HG03460 (cell line): Measurements from ENCODE around the gene PLEKHH1.
A peak's percentile ranks its signal among the peaks of the same experiment; 100 is the strongest.

ENCODE experiments used
- ATAC-seq: cut with Tn5 transposase; IDR thresholded peaks from one replicate; pipeline ENCODE4 v1.9.1; 2021; ENCODE audit not compliant: unreplicated experiment

Gene PLEKHH1

DNA sequence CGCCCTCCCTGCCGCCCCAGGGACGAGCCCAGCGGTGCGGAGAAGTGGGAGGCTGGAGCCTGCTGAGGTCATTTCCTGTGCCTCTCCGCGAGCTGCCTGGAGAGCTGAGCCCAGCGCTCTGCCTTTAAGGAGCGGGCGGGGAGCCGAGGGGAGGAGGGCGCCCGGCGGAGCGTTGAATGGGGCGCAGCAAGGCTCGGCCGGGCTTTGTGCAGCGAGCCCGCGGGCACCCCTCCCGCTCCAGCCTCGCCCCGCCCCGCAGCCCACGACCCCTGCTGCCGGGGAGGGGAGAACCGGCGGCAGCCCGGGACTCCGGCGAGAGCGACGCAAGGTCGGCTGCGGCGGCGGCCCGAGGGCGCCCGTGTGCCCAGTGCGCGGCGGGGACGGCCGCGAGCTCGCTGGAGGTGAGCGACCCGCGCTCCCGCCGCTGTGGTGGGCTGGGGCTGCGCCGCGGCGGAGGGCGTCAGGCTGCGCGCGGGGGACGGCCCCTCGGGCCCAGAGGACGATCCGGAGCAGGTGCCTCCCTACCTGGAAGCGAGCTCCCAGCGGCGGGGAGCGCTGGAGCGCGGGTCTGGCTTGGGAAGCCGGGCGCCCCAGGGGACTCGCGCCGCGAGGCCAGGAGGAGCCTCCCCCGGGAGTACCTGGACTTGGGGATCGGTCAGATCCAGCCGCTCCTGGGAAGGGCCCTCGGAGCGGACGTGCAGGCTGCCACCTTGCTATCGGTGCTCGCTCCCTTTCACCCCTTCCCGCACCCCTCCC lies at the start of gene PLEKHH1:
TSS of gene PLEKHH1 (plus strand) at position 293 of the 756 bp plus-strand sequence. CDS start 8,578 bp downstream, outside the sequence.
- no peak for ATAC-seq

DNA sequence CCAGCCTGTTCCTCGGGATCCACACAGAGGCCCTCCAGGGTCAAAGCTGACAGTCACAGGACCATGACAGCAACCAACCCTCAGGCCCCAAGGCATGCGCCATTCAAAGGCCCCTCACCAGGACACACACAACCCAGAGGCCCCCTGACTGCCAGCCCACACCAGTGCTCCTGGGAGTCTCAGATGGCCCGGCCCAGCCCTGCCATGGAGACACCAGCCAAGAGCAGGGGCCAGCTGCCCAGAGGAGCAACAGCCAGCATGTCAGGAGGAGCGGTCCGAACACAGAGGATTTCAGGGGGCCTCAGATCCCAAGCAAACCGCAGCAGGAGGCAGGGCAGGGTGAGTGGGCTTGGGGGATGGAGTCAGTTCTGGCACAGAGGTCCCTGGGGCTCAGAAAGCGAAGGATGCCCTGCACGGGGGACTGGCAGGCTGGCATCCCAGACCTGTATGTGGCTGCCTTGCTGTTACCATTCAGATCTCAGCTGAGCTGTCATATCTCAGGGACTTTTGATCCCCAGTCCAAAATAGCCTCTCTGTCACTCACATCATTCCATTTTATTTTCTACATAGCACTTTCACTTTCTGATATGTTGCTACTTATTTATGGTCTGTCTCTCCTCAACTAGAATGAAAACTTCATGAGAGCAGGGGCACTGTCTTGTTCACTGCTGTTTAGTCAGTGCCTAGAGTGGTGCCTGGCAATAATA lies 49.4 kb upstream of the PLEKHH1 start:
- ATAC-seq = no peak

DNA sequence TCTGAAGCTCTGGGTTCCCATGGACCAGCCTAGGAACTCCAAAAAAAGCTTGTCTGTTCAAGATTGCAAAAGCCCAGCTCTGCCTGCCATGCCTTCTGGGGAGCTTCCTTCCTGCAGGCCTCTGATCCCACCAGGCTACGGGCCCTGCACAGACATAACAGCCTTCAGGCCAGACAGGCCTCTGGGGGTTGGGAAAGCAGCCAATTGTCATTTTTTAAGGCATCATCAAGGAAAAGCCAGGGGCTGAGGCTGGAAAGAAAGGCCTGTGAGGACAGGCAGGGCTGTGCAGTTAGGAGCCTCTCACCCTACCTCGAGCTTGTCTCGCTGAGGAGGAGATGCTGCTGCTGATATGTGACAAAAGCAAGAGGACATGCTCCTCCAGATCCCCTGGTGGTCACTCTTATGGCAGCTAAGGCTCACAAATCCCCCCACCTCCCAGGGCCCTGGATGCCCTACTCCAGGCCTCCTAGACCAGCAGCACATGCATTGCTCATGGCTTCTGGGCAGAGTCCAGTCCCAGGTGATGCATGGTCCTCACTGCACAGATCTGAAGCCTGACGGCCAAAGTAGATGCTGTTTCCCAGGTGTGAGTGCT lies 47.5 kb upstream of the PLEKHH1 start:
- ATAC-seq = no peak

DNA sequence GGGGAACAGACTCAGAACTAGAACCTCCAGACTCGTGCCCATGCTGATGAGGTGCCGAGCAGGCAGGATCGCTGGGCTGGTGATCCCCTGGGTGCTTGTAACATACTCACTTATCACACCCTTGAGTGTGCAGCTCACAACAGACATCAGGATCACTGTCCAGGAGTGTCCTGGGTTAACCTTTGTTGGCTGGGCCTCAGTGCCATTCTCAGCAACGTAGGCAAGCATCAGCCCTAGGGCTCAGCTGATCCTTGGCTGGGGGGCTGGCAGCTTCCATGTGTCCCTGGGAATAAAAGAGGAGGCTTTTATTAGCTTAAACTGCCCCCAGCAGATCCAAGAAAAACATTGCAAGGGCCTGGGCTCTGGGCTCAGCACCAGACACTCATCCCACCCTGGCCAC lies 46.2 kb upstream of the PLEKHH1 start:
- no peak for ATAC-seq

DNA sequence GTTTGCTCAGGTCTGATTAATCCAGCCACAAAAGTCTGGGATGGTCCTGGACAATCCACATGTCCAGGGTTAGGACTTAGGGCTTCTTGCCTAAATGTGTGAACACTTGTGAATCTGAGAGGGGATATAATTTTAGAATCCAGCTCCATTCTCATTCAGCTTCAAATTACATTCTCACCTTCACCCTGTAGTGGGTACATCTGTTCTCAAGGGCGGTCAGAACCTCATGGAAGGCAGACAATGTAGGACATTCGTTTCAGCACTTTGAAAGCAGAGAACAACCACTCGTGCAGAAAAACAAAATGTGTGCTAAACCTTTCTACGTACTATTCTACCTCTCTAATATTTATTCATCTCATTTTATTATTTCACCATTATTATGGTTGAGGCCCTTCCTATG lies 45.8 kb upstream of the PLEKHH1 start:
- no peak for ATAC-seq

DNA sequence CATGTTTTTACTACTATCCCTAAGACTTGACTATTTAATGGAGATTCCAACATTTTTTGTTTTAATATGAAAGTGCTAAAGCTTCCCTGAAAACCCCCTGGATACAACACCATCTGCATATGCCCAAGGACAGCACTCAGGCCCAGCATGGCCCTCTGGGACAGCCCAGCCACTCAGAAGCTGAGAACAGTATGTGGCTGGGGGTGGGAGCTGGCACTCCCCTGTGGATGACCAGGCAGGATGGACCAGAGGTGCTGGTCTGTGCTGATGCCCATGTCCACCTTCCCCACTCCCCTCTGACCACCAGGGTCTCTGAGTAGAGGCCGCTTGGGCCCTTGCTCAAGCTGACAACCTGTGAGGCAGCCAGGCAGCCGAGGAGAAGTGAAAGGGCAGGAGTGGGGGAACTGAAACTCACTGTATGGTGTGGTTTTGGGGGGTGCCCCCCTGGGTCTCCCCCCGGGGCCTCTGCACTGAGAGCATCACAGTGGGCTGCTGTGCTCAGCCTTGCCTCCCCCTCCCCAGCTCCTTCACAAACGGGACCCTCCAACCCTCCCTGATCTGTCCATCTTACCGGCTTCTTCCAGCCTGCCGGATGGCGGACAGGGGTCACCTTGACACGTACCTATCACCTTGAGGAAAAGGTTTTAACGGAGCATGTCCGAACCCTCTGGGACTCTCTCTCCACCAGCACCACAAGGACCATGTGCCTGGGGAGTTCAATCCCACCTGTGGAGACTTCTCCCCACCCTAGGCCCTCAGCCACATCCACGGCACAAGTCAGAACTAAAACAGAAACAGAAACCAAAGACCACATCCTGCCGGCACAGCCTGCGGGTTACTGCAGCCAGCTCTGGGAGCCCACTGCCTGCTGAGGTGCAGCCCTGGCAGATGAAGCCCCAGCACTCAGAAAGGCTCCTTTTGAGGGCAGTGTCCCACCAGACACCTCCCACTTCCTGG lies 44.9 kb upstream of the PLEKHH1 start, which contains the start of gene TMEM229B:
TSS of gene TMEM229B (minus strand) at position 785 of the 957 bp plus-strand sequence. CDS start 14,798 bp downstream, outside the sequence.
- peak; percentile 91 for ATAC-seq

DNA sequence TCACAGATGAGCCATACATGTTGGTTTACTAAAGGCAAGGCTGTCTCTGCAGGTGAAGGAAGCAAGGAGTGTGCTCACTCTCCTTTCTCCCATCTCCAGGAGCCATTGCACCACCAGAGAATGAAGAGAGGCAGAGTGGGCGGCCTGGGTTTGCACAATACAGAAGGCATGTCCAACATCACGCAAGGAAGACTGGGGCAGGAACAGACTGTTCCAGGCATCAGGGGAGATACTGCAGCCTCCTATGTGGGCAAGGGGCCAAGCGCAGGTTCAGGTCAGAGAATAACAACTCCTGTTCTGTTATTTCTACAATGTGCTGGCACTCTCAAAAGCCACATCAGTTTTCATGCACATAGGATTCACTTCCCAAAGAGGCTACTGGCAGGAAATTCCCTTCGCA lies 42.9 kb upstream of the PLEKHH1 start:
- ATAC-seq = no peak

DNA sequence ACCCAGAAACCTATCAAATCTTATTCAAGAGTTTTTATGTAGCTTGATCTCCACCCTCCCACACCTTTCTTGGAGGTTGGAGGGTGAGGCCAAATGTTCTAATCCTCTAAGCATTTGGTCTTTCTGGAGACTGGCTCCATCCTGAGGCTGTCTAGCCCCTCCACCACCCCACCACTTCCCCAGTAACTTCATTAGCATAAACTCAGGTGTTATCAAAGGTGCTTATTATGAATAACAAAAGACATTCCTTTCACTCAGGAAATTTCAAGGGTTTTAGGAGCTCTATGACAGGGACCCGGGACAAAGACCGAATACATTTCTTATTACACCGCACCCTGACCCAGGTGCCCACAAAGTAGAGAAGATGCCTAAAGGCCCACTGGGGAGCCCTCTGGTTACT lies 41.8 kb upstream of the PLEKHH1 start:
- ATAC-seq = no peak

DNA sequence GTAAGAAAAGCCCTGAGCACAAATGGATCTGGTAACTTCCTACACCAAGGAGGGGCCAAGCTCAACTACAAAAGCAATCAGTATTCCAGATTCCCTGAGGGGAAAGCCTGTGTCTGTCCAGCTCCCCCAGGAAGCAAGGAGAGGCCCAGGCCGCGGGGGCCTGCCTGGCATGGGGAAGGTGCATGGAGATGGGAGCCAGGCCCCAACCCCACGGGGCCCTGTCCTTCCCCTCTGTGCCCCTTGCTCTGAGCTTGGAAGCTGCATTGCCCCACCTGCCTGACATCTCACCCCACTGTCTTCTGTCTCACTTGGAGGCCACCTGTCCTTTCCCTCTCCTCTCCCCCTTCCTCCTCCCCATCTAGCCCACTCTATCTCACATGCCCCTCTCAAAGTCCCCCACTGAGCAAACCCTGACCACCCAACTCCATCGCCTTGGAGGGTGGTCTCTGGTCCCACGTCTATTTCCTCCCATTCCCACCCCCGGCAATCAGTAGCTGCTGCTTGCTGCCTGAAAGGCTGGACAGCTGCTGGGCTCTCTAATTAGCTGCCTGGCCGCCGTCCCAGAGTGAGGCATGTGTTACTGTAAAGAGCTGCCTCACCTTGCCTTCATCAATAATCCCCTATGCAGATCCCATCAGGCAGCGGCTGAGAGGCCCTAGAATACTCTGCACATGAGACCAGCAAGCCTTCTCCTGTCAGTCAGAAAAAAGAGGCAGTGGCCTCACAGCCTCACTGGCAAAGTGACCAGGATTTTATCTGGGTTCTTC lies 41.2 kb upstream of the PLEKHH1 start:
- ATAC-seq = no peak

DNA sequence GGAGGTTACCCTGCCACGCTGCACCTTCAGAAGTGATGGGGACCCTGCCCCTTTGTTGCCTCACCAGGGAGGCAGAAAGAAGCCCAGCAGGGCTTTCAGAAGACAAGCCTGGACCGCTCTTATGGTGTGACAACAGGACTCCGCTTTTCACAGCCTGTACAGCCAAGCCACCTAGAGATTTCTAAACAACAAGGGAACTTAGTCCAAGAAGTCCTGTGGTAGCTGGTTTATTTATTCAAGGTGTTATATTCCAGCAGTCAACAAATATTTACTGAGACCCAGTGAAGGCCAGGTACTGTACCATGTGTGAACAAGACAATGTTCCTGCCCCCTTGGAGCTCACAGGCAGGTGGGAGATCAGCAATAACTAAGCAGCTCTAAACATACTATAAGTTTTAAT lies 40.6 kb upstream of the PLEKHH1 start:
- no peak for ATAC-seq

DNA sequence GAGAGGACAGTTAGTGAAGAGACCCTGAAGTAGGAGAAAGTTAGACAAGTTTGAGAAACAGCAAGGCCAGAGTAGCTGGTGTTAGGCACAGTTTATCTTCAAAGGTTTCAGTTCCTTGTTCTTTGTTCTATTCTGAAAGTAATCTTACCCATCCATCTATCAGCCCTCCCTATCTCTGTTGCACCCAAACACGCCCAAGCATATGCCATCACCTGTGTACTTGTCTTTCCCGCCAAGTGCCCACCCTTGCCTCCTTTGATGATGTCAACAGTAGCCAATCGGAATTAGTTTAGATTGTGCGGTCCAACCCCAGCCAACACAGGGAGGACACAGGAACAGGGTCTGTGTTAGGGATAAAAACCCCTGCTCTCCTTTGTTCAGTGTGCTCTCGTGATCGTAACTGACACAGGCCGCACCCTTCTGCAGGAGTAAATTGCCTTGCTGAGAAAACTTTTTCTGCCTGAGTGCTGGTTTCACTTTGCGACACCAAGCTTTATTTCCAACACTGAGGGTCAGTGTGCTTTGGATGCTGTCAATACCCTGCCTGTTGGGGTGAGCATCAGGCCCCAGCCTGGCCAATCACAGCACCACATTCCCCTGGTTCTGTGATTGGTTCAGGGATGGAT lies 39.9 kb upstream of the PLEKHH1 start:
- no peak for ATAC-seq

DNA sequence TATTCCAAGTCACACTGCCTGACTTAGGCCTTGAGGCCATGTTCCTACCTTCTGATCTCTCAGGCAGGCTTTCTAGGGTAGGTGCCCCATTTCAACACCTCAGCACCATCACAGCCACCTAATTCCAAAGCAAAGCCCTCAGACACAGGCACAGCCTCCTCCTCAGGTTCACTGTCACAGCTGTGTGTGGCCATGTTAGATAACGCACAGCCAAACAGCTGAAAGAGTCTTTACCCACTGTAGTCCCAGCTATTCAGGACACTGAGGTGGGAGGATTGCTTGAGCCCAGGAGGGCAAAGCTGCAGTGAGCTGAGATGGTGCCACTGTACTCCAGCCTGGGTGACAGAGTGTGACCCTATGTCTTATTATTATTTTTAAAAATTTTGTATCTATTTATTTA lies 37.3 kb upstream of the PLEKHH1 start:
- ATAC-seq = no peak

DNA sequence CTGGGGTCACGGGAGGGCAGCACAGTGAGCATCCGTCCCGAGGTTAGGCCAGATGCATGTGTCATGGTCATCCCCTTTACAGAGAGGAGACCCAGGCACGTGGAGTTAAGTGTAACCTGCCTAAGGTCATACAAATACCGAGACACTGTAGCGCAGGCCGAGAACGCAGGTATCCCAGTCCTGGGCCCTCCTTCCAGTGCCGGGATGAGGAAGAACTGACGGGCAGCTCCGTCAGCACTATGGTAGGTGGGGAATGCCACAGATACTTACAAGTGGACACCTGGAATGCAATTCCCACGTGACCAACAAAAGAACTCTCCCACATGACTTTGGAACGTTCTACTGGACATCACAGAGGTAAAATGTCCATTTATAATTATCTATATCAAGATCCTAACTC lies 35.9 kb upstream of the PLEKHH1 start:
- no peak for ATAC-seq

DNA sequence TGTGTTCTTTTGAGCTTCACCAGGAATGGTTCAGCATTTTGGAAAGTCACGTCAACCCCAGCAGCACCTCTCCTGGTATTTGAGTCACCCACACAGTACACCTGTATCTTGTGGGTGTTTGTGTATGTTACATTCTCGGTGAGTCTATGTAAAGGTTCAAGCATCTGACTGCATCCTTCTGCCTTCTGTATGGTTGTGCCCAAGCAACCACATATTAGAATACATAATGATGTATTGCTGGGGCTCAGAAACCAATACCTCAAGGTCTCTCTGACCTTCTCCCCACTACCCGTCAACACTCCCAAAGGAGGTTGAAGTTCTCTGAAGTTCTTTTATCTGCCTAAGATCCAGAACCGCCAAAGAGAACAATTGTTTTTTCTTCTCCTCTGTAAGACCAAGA lies 35.4 kb upstream of the PLEKHH1 start:
- no peak for ATAC-seq

DNA sequence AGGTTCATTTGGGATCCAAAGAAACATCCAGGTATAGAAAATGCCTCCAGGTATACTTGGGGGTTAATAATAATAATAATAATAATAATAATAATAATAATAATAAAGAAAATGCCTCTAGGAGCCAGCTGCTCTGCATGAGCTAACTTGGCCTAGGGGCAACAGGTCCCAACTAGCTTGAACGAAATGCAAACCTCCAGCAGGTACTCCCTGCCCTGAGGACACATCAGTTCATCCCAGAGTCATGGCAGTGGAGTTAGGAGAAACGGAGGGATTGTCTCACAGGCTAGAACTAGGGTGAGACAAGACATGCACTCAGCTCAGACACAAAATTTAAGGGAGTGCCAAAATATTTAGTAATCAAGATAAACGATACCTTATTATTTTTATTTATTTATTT lies 32.1 kb upstream of the PLEKHH1 start:
- no peak for ATAC-seq

DNA sequence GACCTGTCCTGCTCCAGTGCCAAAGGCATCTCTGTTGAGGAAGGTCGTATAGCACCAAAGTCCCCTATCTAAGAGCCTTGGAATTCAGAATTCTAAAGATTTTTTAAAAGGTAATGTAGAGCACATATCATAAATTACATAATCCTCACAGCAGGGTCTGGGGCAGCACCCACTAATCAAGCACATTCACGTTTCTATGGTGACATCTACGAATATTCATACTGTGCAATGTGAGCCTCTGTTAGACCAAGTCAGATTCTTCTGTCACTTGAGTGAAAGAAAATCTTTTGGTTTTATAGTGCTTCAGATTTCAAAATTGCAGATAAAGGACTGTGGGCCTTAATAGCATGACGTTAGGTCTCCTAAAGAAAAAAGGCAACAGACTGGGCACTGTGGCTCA lies 31.4 kb upstream of the PLEKHH1 start:
- ATAC-seq = no peak

DNA sequence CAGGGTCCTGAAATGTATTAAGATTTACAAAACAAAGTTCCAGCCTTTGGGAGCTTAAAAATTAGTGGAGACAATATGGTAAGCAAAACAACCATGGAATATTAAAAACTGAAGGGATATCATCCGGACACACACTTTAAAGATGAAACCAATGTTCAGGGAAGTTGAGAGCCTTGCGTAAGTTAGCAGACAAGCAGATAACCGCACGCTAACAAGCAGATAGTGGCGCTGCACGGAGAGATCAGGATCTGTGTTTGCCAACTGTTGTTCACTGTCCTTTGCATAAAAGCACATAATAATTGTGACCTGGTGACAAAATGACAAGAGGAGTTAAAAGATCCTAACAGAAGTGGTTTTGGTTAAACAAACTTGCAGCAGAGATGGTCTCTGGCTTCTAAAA lies 30.2 kb upstream of the PLEKHH1 start:
- ATAC-seq = no peak

DNA sequence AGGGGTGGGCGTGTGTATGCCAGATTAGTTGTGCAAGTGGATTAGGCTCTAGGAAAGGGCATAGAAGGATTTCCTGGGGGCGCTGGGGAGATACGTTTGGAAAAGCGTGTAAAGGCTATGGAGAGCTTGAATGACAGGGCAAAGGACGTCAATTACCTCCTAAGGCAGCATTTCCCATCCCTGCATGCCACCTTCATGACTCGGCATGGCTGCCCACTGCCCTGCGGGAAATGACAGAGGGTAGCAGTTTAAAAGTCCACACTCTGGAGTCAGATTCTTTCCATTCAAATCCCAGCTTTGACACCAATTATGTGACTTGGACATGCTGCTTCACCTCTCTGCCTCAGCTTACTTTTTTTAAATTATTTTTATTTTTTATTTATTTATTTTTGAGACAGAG lies 29.8 kb upstream of the PLEKHH1 start:
- ATAC-seq = no peak

DNA sequence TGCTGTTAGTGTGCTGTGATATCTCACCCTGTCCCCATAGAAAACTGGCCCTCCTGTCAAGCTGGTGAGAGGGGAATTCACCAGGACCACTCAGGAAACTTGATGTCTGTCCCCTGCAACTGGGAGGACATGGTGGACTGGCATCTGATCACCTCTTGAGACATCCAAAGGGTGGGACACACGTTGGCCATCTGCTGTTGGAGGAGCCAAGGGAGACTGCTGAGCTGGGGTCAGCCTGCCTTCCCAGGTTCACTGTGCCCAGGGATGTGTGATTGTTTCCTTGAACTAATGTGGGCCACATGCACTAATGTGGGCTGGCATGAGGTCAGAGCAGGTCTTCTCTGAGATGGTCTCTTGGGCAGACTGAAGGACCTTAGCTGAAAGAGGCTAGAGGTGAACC lies 27.8 kb upstream of the PLEKHH1 start:
- no peak for ATAC-seq

DNA sequence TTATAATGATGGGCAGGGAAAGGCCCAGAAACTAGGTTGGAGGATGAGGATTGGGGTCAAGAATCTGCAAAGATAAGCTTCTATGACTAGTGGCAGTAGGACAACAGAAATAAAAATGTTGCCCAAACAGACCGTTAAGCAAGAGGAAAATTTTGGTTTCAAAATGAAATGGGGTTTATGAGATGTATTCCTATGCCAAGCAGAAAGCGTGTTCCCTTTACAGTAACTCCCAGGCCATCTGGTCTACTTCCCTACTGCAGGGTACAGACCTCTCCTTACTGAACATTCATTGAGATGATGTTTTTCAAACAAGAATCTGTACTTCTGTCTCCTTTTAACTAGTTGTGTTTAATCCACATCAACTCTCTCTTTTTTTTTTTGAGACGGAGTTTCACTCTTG lies 24.1 kb upstream of the PLEKHH1 start:
- no peak for ATAC-seq
